OCI-LY3 (cell line): ENCODE measurements around the gene MAMLD1.

Experiments
- H2AFZ ChIP-seq: fragments of 200-600, 300-600 bp; shearing (Covaris generic); 2 replicates; pipeline ENCODE4 v1.6.0; 2014; ENCODE audit warnings: antibody characterized with exemption, low read depth, low read length
- H3K27ac ChIP-seq: fragments of 200-600, 300-600 bp; sonication (generic); 2 replicates; pipeline ENCODE4 v1.5.1; 2014; ENCODE audit warnings: mild to moderate bottlenecking, low read length, moderate library complexity, mixed read lengths
- H3K27me3 ChIP-seq: fragments of 200-600, 300-600 bp; sonication (generic); 2 replicates; pipeline ENCODE4 v1.6.1; 2014; ENCODE audit warnings: low read depth, low read length, mixed read lengths
- H3K36me3 ChIP-seq: fragments of 200-600, 300-600 bp; sonication (generic); replicated peaks from 2 replicates; pipeline ENCODE3; 2014; ENCODE audit warnings: low read depth, low read length, mixed read lengths
- H3K4me1 ChIP-seq: fragments of 300-600, 200-600 bp; sonication (generic); 2 replicates; pipeline ENCODE4 v1.6.1; 2014; ENCODE audit warnings: low read length, mixed read lengths
- H3K4me2 ChIP-seq: fragments of 200-600, 300-600 bp; sonication (generic); 2 replicates; pipeline ENCODE4 v1.6.1; 2014; ENCODE audit warnings: low read length, mixed read lengths
- H3K4me3 ChIP-seq: fragments of 300-600, 200-600 bp; sonication (generic); 2 replicates; pipeline ENCODE4 v1.5.1; 2014; ENCODE audit warnings: antibody characterized with exemption, mild to moderate bottlenecking, low read length, moderate library complexity
- H3K79me2 ChIP-seq: fragments of 300-600, 200-600 bp; shearing (Covaris generic); 2 replicates; pipeline ENCODE4 v1.6.1; 2014; ENCODE audit warnings: mild to moderate bottlenecking, low read length, mixed read lengths
- H3K9ac ChIP-seq: fragments of 300-600, 200-600 bp; shearing (Covaris generic); 2 replicates; pipeline ENCODE4 v1.6.0; 2014; ENCODE audit warnings: mild to moderate bottlenecking, low read length, moderate library complexity
- H3K9me3 ChIP-seq: fragments of 200-600, 300-600 bp; shearing (Covaris generic); 2 replicates; pipeline ENCODE4 v1.6.1; 2014; ENCODE audit warnings: low read length, mixed read lengths; ENCODE audit not compliant: insufficient read depth
- H4K20me1 ChIP-seq: fragments of 200-600, 300-600 bp; sonication (generic); 2 replicates; pipeline ENCODE4 v1.6.1; 2016; ENCODE audit warnings: low read length, mixed read lengths; ENCODE audit not compliant: insufficient read depth
- CTCF ChIP-seq: fragments of 200-600, 300-600 bp; sonication (generic); IDR thresholded peaks from 2 replicates; pipeline ENCODE4 v1.5.1; 2014; ENCODE audit warnings: antibody characterized with exemption, low read length, low read depth
- EZH2phosphoT487 ChIP-seq: fragments of 200-600 bp; shearing (Covaris generic); IDR thresholded peaks from 2 replicates; pipeline ENCODE4 v1.6.1; 2018; ENCODE audit warnings: antibody characterized with exemption, mixed run types, low read depth

The MAMLD1 gene

GRCh38 chrX:150547375-150548115, 184.4 kb downstream of the MAMLD1 start:
- Histone ChIP-seq H3K27me3 (no peaks in the 10 kb centered on the region), H3K36me3 (no peaks in the 10 kb centered on the region), H2AFZ (peak overlapping the region; percentile 64; the same call in 1 of the 2 replicates), H3K4me2 (peak overlapping the region; percentile 83), H3K9ac (peak overlapping the region; percentile 61), H4K20me1 (no peaks in the 10 kb centered on the region), H3K4me3 (peak overlapping the region; percentile 69), H3K27ac (no peak overlapping the region), H3K4me1 (peaks cover 35% of the 10 kb centered on the region), H3K9me3 (no peaks in the 10 kb centered on the region), H3K79me2 (no peaks in the 10 kb centered on the region)
- TF ChIP-seq CTCF (no peak), EZH2phosphoT487 (no peak)

GRCh38 chrX:150548251-150548650, 185.1 kb downstream of the MAMLD1 start:
- H3K4me3 ChIP-seq, result peak overlapping the region; percentile 69
- no peak for TF ChIP-seq EZH2phosphoT487
- TF ChIP-seq CTCF, result no peak
- no peaks in the 10 kb centered on the region for H3K9me3 ChIP-seq
- peaks cover 28% of the 10 kb centered on the region for H3K4me1 ChIP-seq
- H4K20me1 ChIP-seq, result no peaks in the 10 kb centered on the region
- H3K79me2 ChIP-seq, result no peaks in the 10 kb centered on the region
- H3K4me2 ChIP-seq, result peak overlapping the region; percentile 83
- no peaks in the 10 kb centered on the region for H3K36me3 ChIP-seq
- peak overlapping the region; percentile 61; the same call in 1 of the 2 replicates for H3K9ac ChIP-seq
- peak overlapping the region; percentile 64; the same call in 1 of the 2 replicates for H2AFZ ChIP-seq
- no peaks in the 10 kb centered on the region for H3K27me3 ChIP-seq
- no peak overlapping the region for H3K27ac ChIP-seq

- no peak overlapping the region for H2AFZ ChIP-seq
- H4K20me1 ChIP-seq, result no peaks in the 10 kb centered on the region
- no peak overlapping the region for H3K27ac ChIP-seq
- H3K9me3 ChIP-seq, result no peaks in the 10 kb centered on the region
- TF ChIP-seq EZH2phosphoT487 (no peak), CTCF (no peak)
- H3K79me2 ChIP-seq, result no peaks in the 10 kb centered on the region
- no peaks in the 10 kb centered on the region for H3K36me3 ChIP-seq
- no peak overlapping the region for H3K4me2 ChIP-seq
- H3K9ac ChIP-seq, result no peak overlapping the region
- no peaks in the 10 kb centered on the region for H3K27me3 ChIP-seq
- no peak overlapping the region for H3K4me3 ChIP-seq
- H3K4me1 ChIP-seq, result peaks cover 24% of the 10 kb centered on the region
Observed at GRCh38 chrX:150548684-150549083, 185.6 kb downstream of the MAMLD1 start.

- Histone ChIP-seq H4K20me1 (no peaks in the 10 kb centered on the region), H3K9me3 (no peaks in the 10 kb centered on the region), H3K79me2 (no peaks in the 10 kb centered on the region), H3K4me1 (peaks cover 9% of the 10 kb centered on the region; the same call in 1 of the 2 replicates), H2AFZ (no peak overlapping the region), H3K36me3 (no peaks in the 10 kb centered on the region), H3K9ac (no peak overlapping the region), H3K27me3 (no peaks in the 10 kb centered on the region), H3K4me2 (no peak overlapping the region), H3K4me3 (no peak overlapping the region), H3K27ac (no peak overlapping the region)
- TF ChIP-seq EZH2phosphoT487 (no peak), CTCF (no peak)
Observed at GRCh38 chrX:150551963-150552362, 188.8 kb downstream of the MAMLD1 start.
